Measurements from ENCODE around the gene SYPL2. TPM values are rescaled to one million over a fixed set of nuclear protein-coding genes. Genes with fewer than 3 reads are reported as not detected.

The SYPL2 gene
- total RNA-seq, 1 donor from 2014 or later = 1.5 TPM

DNA sequence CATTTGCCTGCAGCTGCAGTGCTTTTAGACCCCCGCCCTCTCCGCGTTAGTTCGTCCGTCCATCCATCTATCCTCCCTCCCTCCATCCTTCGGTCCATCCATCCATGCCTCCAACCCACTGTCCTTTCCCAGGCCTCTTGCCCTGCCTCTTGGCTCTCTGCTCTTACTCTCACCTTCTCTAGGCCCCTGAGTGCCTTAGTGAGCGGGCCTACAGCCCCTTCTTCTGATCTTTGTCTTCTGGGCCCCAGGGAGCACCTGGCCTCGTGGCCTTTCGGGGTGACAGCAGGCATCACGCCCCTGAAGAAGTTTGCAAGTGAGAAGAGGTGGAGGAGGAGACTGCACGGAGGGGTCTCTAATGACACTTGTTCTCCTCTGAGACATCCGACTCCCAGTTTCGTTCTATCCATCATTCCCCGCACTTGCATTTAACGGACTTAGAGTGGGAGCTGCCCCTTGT, 18.2 kb downstream of the SYPL2 start:
- Histone ChIP-seq H3K27ac (peak overlapping the region; percentile 93), H3K4me1 (peaks cover 14% of the 10 kb centered on the region), H3K36me3 (peaks cover 20% of the 10 kb centered on the region), H3K27me3 (ENCODE audit: low read depth) (no peaks in the 10 kb centered on the region), H3K9me3 (no peaks in the 10 kb centered on the region), H3K4me3 (peak overlapping the region; percentile 68)
- ATAC-seq (no peak), DNase-seq (no peak)
- intact Hi-C loops (cut with DNase I) = no loop called here
- TF ChIP-seq, protein P1, sequence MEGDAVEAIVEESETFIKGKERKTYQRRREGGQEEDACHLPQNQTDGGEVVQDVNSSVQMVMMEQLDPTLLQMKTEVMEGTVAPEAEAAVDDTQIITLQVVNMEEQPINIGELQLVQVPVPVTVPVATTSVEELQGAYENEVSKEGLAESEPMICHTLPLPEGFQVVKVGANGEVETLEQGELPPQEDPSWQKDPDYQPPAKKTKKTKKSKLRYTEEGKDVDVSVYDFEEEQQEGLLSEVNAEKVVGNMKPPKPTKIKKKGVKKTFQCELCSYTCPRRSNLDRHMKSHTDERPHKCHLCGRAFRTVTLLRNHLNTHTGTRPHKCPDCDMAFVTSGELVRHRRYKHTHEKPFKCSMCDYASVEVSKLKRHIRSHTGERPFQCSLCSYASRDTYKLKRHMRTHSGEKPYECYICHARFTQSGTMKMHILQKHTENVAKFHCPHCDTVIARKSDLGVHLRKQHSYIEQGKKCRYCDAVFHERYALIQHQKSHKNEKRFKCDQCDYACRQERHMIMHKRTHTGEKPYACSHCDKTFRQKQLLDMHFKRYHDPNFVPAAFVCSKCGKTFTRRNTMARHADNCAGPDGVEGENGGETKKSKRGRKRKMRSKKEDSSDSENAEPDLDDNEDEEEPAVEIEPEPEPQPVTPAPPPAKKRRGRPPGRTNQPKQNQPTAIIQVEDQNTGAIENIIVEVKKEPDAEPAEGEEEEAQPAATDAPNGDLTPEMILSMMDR (IDR thresholded peaks at IDR 0.05) = no peak

DNA sequence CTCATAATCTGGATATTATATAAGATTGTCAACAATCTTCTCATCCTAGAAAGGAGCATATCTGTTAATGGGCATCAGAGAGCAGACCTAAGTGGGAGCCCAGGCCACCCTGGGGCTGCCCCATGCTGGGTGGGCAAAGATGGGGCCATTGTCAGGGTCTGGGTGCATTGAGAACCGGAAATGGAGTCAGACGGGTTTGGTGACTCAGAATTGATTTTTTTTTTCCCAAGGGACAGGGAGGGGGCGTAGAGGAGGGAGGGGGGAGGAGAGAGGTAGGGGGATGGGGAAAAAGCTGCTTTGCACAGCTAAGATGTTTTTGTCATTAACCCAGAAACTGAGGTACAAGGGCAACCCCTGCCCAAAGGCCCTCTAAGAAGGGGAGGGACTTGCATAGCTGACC, 18.7 kb downstream of the SYPL2 start:
- Histone ChIP-seq H3K9me3 (no peaks in the 10 kb centered on the region), H3K27me3 (ENCODE audit: low read depth) (no peaks in the 10 kb centered on the region), H3K4me1 (peaks cover 14% of the 10 kb centered on the region), H3K36me3 (peaks cover 25% of the 10 kb centered on the region), H3K4me3 (peak overlapping the region; percentile 68), H3K27ac (no peak overlapping the region)
- DNase-seq = no peak
- ATAC-seq = no peak
- intact Hi-C loops (cut with DNase I) = no loop called here
- TF ChIP-seq, protein P1 (IDR thresholded peaks at IDR 0.05) = no peak

DNA sequence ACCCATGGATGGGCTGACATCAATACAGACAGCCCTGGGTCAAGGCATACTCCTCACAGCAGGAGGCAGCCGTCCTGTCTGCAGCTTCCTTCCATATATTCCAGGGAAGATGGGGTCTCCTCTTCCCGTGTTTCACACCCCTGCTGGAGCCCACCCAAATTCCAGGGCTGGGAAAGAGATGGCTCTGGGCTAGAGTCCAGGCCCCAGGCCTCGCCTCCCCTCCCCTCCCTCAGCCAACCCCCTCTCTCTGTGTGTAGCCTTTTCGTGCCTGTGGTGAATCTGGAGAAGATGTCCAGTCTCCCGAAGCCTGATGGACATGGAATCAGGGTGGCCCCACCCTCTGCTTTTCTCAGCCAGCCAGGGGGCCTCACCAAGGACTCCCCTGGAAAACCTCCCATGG, 20.9 kb downstream of the SYPL2 start:
- intact Hi-C loops (cut with DNase I) = no loop called here
- Histone ChIP-seq H3K4me1 (peaks cover 14% of the 10 kb centered on the region), H3K27me3 (ENCODE audit: low read depth) (no peaks in the 10 kb centered on the region), H3K9me3 (no peaks in the 10 kb centered on the region), H3K4me3 (no peak overlapping the region), H3K27ac (no peak overlapping the region), H3K36me3 (peaks cover 26% of the 10 kb centered on the region)
- TF ChIP-seq, protein P1 (IDR thresholded peaks at IDR 0.05) = no peak
- no peak for DNase-seq
- no peak for ATAC-seq

DNA sequence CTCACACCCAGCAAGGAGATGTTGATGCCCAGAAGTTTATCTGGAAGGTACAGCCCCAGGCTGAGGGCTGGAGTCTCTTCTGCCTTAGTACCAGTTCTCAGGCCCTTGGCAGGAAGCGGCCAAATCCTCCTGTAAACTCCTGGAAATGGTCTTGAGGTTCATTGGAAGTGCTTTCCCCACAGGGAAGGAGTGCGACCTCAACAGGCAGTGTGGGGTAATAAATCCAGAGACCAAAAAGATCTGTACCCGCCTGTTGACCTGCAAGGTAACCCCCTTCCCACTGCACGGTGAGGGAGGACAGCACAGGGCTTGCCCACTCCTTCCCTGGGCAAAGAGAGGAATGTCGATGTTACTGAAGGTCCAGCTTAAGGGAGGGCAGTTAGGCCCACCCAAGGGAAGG, 21.9 kb downstream of the SYPL2 start:
- Histone ChIP-seq H3K36me3 (peaks cover 26% of the 10 kb centered on the region), H3K9me3 (no peaks in the 10 kb centered on the region), H3K27me3 (ENCODE audit: low read depth) (no peaks in the 10 kb centered on the region), H3K27ac (no peak overlapping the region), H3K4me1 (peaks cover 12% of the 10 kb centered on the region), H3K4me3 (no peak overlapping the region)
- ATAC-seq (no peak), DNase-seq (no peak)
- intact Hi-C loops (cut with DNase I) = no loop called here
- TF ChIP-seq, protein P1 (IDR thresholded peaks at IDR 0.05) = no peak

DNA sequence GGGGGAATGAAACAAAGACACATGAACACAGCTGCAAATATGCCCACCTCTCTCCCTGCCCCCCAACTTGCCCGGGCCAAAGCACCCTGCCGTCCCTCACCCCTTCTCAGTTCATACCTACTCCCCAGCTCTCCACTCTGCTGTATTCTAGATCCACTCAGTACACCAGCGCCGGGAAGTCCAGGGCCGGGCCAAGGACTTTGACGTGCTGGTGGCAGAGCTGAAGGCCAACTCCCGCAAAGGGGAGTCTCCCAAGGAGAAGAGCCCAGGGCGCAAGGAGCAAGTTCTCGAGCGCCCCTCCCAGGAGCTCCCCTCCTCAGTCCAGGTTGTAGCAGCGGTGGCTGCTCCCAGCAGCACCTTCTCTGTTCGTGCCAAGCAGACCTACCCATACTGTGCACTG, 22.4 kb downstream of the SYPL2 start:
- TF ChIP-seq, protein P1 (IDR thresholded peaks at IDR 0.05) = no peak

More for the DNA sequence above, 22.4 kb downstream of the SYPL2 start:
- H3K4me3 ChIP-seq = no peak overlapping the region
- H3K27ac ChIP-seq = no peak overlapping the region
- DNase-seq = no peak
- H3K4me1 ChIP-seq = peaks cover 15% of the 10 kb centered on the region
- no peak for ATAC-seq
- intact Hi-C loops (cut with DNase I) = no loop called here
- peaks cover 26% of the 10 kb centered on the region for H3K36me3 ChIP-seq
- H3K9me3 ChIP-seq = no peaks in the 10 kb centered on the region
- H3K27me3 ChIP-seq (ENCODE audit: low read depth) = no peaks in the 10 kb centered on the region
